ENCODE measurements around the gene FCRLA. TPM values are rescaled to one million over a fixed set of nuclear protein-coding genes. Genes with fewer than 3 reads are reported as not detected.

Gene FCRLA, protein sequence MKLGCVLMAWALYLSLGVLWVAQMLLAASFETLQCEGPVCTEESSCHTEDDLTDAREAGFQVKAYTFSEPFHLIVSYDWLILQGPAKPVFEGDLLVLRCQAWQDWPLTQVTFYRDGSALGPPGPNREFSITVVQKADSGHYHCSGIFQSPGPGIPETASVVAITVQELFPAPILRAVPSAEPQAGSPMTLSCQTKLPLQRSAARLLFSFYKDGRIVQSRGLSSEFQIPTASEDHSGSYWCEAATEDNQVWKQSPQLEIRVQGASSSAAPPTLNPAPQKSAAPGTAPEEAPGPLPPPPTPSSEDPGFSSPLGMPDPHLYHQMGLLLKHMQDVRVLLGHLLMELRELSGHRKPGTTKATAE
- total RNA-seq: 0.25 and 0.66 TPM in 2 replicates

DNA sequence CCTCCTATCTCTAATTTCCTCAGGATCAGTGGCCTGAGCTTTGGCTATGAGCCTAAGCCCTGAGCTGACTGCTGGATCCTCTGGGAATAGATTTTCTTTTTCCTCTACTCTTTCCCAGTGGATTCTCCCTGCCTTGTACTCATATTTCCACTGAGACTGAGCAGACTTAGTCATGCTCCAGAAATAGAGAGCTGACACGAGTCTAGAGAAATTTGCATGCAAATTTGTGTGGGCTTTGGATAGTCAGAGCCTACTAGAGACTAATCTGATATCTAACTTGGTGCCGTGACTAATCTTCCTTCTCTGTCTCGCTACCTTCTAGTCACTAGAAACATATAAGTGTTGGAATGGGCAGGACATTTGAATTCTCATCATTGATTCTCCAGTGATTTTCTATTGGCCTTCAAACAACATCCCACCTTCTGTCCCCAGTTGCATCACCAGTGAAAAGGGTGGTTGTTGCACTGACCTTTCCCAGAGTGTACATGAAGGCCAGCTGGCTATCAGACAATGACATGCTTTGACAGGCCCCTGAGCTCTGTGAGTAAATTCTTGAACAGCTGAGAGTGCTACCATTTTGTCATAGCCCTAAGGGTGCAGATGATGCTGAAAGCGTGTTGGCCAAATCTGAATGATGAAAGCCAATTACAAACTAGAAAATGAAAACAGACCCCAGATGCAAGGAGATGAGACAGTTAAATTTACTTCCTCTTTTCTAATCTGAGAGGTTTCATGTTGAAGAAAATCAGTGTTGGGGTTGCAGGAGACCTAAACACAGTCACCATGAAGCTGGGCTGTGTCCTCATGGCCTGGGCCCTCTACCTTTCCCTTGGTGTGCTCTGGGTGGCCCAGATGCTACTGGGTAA, at the start of gene FCRLA:
FCRLA (plus strand) TSS at position 748 of the 866 bp plus-strand sequence; CDS start at position 784, 36 bp downstream.

DNA sequence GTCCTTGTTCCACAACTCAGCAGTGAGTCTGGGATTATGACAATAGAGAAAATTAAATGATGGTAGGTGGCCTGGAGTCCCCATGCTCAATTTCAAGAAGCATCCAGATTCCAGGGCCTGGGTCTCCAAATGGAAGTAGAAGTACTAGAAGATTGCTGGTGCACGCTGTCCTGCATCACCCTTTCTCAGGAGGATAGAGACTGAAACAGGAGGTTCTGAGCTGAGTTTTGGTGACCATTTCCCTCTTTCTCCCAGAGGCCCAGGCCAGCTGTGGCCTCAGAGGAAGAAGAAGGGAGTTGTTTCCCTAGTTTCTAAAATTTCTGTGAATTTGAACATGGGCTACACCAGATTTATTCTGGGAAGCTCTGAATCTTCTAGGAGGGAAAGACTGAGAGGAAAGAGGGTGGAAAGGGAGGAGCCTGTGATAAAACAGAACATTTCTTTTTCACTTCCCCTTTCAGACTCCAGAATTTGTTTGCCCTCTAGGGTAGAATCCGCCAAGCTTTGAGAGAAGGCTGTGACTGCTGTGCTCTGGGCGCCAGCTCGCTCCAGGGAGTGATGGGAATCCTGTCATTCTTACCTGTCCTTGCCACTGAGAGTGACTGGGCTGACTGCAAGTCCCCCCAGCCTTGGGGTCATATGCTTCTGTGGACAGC, 44.2 kb upstream of the FCRLA start, which contains the start of gene FCGR2B:
FCGR2B (plus strand) TSS at position 460 of the 656 bp plus-strand sequence; CDS start at position 559, 99 bp downstream.

DNA sequence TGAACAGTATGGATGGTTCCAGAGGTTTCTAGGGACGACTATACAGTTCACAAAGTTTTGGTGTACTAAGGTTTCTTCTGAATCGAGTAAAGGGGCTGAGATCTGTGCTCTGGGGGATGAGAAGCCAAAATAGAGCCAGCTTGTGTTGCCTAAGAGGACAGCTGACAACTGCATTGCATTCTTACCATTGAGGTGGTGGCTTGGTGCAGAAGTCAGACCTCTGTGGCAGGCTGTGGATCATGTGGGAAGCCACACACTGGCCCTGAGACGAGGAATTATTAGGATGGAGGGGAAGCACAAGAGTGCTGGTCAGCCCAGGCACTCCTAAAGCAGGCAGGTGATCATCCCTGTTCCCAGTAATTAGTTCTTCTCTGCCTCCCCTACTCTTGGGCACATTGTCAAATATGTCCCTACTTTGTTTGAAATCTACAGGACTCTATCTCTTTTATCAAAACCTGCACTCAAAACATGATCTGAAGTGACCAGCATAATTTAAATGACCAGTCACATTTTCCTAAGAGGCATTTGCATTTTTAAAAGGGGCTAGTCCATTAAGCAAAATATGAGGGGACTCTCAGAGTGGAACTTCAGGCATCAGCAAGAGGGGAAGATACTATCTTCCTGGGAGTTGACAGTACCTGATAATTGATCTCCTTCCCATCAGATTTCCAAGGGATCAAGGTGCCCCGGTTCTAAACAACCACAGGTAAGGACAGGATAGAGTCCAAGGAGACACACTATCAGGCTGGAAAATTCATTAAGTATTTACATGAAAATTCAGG, 14.1 kb downstream of the FCRLA start, which contains the start of gene FCRLB:
FCRLB (plus strand) TSS at position 589 of the 782 bp plus-strand sequence. CDS start 1,129 bp downstream, outside the sequence.

DNA sequence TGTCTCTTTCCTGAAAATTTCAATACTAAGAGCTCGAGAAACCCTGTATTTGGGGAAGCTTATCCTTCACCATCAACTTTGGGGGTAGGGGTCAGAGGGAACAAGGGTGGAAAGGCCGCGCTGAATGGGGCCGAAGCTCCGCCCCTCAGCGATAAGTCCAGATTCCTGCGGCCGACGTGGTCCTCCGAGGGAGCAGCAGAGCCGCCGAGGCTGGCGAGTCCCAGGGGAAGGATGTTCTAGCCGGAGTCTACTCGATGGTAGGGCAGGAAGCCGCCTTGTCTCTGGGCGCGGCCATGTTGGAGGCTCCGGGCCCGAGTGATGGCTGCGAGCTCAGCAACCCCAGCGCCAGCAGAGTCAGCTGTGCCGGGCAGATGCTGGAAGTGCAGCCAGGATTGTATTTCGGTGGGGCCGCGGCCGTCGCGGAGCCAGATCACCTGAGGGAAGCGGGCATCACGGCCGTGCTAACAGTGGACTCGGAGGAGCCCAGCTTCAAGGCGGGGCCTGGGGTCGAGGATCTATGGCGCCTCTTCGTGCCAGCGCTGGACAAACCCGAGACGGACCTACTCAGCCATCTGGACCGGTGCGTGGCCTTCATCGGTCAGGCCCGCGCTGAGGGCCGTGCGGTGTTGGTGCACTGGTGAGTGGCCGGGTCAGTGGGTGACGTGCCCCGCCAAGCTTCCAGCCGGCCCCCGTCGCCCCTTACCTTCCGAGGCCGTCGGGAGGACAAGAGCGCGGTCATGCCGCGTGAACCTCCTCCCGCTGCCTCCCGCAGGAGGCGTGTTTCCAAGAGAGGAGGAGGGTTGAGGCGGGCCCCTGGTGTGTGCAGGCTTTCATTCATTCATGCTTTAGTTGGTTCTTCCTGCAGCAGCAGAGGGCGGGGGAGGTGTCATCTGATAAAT, 42.7 kb downstream of the FCRLA start, which contains the start of gene DUSP12:
DUSP12 (plus strand) TSS at position 278 of the 899 bp plus-strand sequence; CDS start at position 294, 16 bp downstream.

Other genes with a start within 250 kb of the FCRLA start
- 0.26 and 0.87 TPM in 2 replicates for gene FCGR2A, start 201.8 kb upstream of the FCRLA start, total RNA-seq
- 0.26 and 0.62 TPM in 2 replicates for gene HSPA6, start 182.7 kb upstream of the FCRLA start, total RNA-seq
- not detected in 2 replicates for gene FCGR3A, start 157.4 kb upstream of the FCRLA start, total RNA-seq
- gene FCGR3B, start 76.1 kb upstream of the FCRLA start, total RNA-seq: 0.26 TPM in 1 of 2 replicates, not detected in the other
- not detected in 2 replicates for gene FCGR2B, start 44.1 kb upstream of the FCRLA start, total RNA-seq
- gene FCRLB, start 14.3 kb downstream of the FCRLA start, total RNA-seq: 0.79 and 1.1 TPM in 2 replicates
- 31.1 and 32.4 TPM in 2 replicates for gene DUSP12, start 42.6 kb downstream of the FCRLA start, total RNA-seq
- gene ATF6, start 59.1 kb downstream of the FCRLA start, total RNA-seq: 23.3 and 24.1 TPM in 2 replicates